Mammary epithelial cell (primary cell): ENCODE data around the gene TJAP1.

Experiments used
- EZH2 ChIP-seq: IDR thresholded peaks from 2 replicates; pipeline ENCODE4 v1.6.1; 2012; ENCODE audit warnings: low read length, inconsistent platforms, borderline replicate concordance
- TF ChIP-seq, protein P1 (sequence below), 2 donors: IDR thresholded peaks in 1 of 2; conservative IDR thresholded peaks in 1 of 2; 2 replicates each; pipeline ENCODE4 v1.5.1; 2011 to 2012; ENCODE audit warnings: inconsistent platforms in 2 of 2, low read length in 2 of 2, mild to moderate bottlenecking in 2 of 2, control low read depth in 1 of 2, low read depth in 1 of 2; ENCODE audit not compliant: insufficient read depth in 1 of 2; ENCODE audit errors: extremely low read depth in 1 of 2

DNA sequence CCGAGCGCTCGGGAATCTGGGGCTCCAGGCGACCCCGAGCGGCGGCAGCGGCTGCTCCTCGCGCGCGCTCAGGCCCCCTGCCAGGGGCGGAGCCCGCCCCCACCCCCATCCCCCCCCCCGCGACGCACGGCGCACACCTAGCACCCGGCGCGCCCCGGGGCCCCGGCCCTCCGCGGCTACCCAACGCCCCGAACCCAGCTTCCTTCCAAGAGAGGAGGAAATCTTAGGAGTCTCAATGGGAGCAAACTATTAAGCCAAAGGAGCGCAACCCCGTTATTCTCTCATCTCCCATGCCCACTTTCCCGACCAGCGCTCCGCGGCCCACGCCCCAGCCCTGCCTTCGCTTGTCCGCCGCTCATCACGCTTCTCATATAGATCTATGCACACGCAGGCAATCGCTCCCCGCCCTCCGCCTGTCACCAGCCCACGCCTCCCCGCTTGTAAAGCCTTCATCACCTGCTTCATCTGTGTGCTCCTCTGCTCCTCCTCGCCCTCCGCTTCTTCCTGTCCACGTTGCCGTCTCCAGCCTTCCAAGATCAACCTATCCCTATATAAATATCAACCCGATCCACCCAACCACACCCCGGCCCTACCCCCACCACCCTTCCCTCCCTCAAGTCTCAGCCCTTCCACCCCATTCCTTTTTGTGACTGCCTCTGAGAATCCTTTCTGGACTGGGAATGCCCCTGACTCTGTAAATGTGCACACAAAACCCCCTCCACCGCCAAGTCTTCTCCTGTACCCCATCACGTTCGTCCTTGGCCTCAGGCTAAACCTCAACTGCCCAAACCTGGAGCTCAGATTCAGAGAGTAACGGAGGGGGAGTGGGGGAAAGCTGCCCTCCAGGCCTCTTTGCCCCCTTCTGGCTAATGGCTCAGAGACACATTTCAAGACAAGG, 21.6 kb upstream of the TJAP1 start, which contains the start of gene DLK2:
- TF ChIP-seq, protein P1, sequence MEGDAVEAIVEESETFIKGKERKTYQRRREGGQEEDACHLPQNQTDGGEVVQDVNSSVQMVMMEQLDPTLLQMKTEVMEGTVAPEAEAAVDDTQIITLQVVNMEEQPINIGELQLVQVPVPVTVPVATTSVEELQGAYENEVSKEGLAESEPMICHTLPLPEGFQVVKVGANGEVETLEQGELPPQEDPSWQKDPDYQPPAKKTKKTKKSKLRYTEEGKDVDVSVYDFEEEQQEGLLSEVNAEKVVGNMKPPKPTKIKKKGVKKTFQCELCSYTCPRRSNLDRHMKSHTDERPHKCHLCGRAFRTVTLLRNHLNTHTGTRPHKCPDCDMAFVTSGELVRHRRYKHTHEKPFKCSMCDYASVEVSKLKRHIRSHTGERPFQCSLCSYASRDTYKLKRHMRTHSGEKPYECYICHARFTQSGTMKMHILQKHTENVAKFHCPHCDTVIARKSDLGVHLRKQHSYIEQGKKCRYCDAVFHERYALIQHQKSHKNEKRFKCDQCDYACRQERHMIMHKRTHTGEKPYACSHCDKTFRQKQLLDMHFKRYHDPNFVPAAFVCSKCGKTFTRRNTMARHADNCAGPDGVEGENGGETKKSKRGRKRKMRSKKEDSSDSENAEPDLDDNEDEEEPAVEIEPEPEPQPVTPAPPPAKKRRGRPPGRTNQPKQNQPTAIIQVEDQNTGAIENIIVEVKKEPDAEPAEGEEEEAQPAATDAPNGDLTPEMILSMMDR (conservative IDR thresholded peaks at IDR 0.05 in 1 of 2, IDR thresholded peaks at IDR 0.05 in 1 of 2; ENCODE audit: extremely low read depth in 1 of 2, insufficient read depth in 1 of 2, low read depth in 1 of 2, low read length in 2 of 2), result no peak
- TF ChIP-seq EZH2, result no peak
